ENCODE data around the gene MTG2.

Gene MTG2

DNA sequence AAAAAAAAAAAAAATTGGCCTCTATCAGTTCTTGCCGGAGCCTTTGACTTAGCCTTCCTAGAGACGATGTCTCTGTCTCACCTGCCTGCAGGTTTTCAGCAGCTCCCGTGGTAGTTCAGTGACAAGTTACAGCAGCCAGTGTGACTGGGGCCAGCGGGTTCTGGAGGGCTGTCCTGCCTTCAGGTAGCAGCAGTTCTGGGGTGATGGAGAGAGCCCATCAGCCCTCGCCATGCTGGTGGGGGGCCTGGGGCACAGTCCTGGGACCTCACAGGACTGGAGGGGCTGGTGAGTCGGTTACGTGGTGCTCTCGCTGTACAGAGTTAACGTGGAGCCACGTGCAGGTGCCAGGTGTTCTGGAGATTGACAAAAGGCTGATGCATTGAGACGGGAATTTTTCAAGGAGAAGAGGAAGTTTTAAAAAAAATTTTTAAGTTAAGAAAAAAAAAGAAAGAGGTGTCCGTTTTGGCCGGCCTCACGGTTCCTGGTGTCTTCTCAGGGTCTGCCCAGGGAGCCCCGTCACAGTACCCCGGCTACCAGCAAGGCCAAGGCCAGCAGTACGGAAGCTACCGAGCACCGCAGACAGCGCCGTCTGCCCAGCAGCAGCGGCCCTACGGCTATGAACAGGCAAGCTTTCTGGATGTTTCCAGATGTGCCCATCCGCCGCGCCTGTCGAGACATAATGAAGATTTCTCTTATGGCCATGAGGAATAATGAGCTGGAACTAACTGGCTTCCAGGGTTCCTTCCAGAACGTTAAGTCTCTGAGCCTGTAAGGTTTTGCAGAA is 8.6 kb upstream of the MTG2 start:
- no peaks in the 10 kb centered on the region for H3K27me3 ChIP-seq (ENCODE audit: control insufficient read depth, insufficient read depth, low read length)
- H3K27ac ChIP-seq (ENCODE audit: low read length) = no peak overlapping the region
- DNase-seq (ENCODE audit: low read depth, low spot score) = no peak
- peaks cover 10% of the 10 kb centered on the region for H3K36me3 ChIP-seq (ENCODE audit: control insufficient read depth, insufficient read depth, low read length)
- no peaks in the 10 kb centered on the region; the same call in 1 of the 2 replicates for H3K4me1 ChIP-seq (ENCODE audit: control insufficient read depth, insufficient read depth, low read length)
- no peak overlapping the region for H3K4me3 ChIP-seq (ENCODE audit: low read length)
- 100% methylated on average over 3 of the region's 28 CpGs for WGBS (ENCODE audit: insufficient coverage, insufficient read length)
- no peaks in the 10 kb centered on the region for H3K9me3 ChIP-seq (ENCODE audit: control insufficient read depth, insufficient read depth, low read length)

DNA sequence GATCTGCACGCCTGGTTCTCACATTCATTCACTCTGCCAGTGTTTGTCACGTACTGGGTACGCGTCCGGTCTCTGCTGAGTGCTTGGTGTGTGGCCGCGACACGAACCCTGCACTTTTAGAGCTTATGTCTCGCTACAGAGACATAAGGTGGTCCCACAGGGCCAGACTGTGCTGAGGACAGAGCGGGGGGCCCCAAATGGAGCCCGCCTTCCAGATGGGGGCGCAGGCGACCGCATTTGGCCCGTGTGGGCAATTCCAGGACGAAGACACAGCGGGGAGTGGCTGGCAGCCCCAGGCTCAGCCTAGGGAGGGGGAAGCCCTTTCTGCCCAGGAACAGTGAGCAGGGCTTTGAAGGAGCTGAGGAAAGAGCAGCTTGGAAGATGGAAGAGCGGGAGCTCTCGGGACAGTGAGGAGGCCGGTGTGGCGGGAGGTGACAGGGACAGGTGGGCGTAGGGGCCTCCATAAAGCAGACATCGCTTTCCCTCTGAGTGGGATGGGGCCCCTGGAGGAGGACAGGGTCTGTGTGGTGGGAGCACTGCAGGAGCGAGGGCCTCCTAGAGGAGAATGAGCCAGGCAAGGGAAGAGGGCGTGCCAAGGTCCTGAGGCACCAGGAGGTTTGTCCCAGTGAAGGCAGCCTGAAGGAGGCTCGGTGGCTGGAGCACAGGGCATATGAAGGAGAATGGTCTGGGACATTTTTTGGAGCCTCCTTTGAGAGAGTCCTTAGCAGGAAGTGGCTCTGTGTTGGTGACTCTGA is 7.8 kb upstream of the MTG2 start:
- WGBS (ENCODE audit: insufficient coverage, insufficient read length) = no CpG with 5 or more reads among the region's 26 CpGs
- peaks cover 7% of the 10 kb centered on the region for H3K36me3 ChIP-seq (ENCODE audit: control insufficient read depth, insufficient read depth, low read length)

DNA sequence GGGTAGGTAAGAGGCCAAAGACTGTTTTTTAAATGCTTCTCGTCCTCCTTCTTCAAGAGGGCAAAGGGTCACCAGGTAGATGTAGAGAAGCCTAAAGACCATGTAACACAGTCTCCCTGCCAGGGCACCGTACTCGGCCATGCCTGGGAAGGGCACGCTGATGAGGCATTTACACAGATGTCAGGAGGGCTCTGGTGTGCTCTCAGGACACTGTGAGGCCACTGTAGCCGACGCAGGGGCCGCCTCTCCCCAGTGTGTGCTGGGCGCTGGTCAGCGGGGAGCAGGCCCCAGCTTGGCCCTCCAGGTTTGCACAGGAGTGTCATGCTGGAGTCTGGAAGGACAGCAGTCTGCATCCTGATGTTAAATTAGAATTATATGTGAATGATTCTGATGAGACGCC is 7.1 kb upstream of the MTG2 start:
- H3K36me3 ChIP-seq (ENCODE audit: control insufficient read depth, insufficient read depth, low read length) = peaks cover 7% of the 10 kb centered on the region
- no peaks in the 10 kb centered on the region for H3K27me3 ChIP-seq (ENCODE audit: control insufficient read depth, insufficient read depth, low read length)
- no peak for DNase-seq (ENCODE audit: low read depth, low spot score)
- H3K9me3 ChIP-seq (ENCODE audit: control insufficient read depth, insufficient read depth, low read length) = no peaks in the 10 kb centered on the region
- no peak overlapping the region for H3K4me3 ChIP-seq (ENCODE audit: low read length)
- H3K4me1 ChIP-seq (ENCODE audit: control insufficient read depth, insufficient read depth, low read length) = no peaks in the 10 kb centered on the region; the same call in 1 of the 2 replicates
- no peak overlapping the region for H3K27ac ChIP-seq (ENCODE audit: low read length)
- no CpG with 5 or more reads among the region's 10 CpGs for WGBS (ENCODE audit: insufficient coverage, insufficient read length)

More for the DNA sequence above, 7.8 kb upstream of the MTG2 start:
- DNase-seq (ENCODE audit: low read depth, low spot score) = no peak
- no peaks in the 10 kb centered on the region for H3K27me3 ChIP-seq (ENCODE audit: control insufficient read depth, insufficient read depth, low read length)
- H3K4me3 ChIP-seq (ENCODE audit: low read length) = no peak overlapping the region
- no peaks in the 10 kb centered on the region for H3K9me3 ChIP-seq (ENCODE audit: control insufficient read depth, insufficient read depth, low read length)
- H3K27ac ChIP-seq (ENCODE audit: low read length) = no peak overlapping the region
- H3K4me1 ChIP-seq (ENCODE audit: control insufficient read depth, insufficient read depth, low read length) = no peaks in the 10 kb centered on the region; the same call in 1 of the 2 replicates

DNA sequence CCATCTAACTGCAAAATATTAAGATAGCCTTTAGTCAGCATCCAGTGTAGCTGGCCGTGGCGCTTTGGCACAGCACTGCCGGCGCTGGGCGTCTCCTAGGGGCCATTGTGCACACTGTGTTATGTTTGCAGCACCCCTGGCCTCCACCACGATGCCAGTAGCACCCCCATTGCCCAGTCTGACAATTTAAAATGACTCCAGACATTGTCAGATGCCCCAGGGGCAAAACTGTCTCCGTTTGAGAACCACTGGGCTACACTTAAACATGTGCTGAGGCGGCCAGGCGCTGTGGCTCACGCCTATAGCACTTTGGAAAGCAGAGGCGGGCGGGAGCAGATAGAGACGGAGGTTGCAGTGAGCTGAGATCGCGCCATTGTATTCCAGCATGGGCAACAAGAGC is 6.0 kb upstream of the MTG2 start:
- no peak overlapping the region for H3K27ac ChIP-seq (ENCODE audit: low read length)
- H3K27me3 ChIP-seq (ENCODE audit: control insufficient read depth, insufficient read depth, low read length) = no peaks in the 10 kb centered on the region
- H3K36me3 ChIP-seq (ENCODE audit: control insufficient read depth, insufficient read depth, low read length) = peaks cover 7% of the 10 kb centered on the region
- H3K4me3 ChIP-seq (ENCODE audit: low read length) = no peak overlapping the region
- H3K9me3 ChIP-seq (ENCODE audit: control insufficient read depth, insufficient read depth, low read length) = no peaks in the 10 kb centered on the region
- H3K4me1 ChIP-seq (ENCODE audit: control insufficient read depth, insufficient read depth, low read length) = no peaks in the 10 kb centered on the region; the same call in 1 of the 2 replicates
- DNase-seq (ENCODE audit: low read depth, low spot score) = no peak
- WGBS (ENCODE audit: insufficient coverage, insufficient read length) = no CpG with 5 or more reads among the region's 15 CpGs

DNA sequence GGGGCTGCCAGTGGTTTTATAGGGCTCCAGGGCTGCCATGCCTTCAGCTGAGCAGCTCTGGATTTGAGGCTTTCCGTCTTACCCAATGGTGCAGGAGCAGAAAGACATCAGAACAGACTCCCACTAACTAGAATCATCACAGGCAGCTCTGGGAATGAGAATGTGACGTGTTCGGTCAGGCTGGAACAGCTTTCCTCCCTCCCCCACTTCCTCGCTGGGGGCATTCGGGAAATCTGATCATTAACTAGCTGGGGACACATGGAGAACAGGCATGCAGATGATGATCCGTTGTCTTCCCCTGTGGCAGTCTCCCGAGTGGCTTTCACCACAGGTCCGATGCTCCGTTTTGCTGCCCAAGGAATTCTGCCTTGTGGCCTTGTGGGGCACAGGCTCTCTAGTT is 5.5 kb upstream of the MTG2 start:
- WGBS (ENCODE audit: insufficient coverage, insufficient read length) = no CpG with 5 or more reads among the region's 9 CpGs
- H3K9me3 ChIP-seq (ENCODE audit: control insufficient read depth, insufficient read depth, low read length) = no peaks in the 10 kb centered on the region
- no peak overlapping the region for H3K27ac ChIP-seq (ENCODE audit: low read length)
- H3K4me3 ChIP-seq (ENCODE audit: low read length) = no peak overlapping the region
- H3K4me1 ChIP-seq (ENCODE audit: control insufficient read depth, insufficient read depth, low read length) = no peaks in the 10 kb centered on the region; the same call in 1 of the 2 replicates
- no peaks in the 10 kb centered on the region for H3K27me3 ChIP-seq (ENCODE audit: control insufficient read depth, insufficient read depth, low read length)
- DNase-seq (ENCODE audit: low read depth, low spot score) = no peak
- H3K36me3 ChIP-seq (ENCODE audit: control insufficient read depth, insufficient read depth, low read length) = peaks cover 7% of the 10 kb centered on the region

DNA sequence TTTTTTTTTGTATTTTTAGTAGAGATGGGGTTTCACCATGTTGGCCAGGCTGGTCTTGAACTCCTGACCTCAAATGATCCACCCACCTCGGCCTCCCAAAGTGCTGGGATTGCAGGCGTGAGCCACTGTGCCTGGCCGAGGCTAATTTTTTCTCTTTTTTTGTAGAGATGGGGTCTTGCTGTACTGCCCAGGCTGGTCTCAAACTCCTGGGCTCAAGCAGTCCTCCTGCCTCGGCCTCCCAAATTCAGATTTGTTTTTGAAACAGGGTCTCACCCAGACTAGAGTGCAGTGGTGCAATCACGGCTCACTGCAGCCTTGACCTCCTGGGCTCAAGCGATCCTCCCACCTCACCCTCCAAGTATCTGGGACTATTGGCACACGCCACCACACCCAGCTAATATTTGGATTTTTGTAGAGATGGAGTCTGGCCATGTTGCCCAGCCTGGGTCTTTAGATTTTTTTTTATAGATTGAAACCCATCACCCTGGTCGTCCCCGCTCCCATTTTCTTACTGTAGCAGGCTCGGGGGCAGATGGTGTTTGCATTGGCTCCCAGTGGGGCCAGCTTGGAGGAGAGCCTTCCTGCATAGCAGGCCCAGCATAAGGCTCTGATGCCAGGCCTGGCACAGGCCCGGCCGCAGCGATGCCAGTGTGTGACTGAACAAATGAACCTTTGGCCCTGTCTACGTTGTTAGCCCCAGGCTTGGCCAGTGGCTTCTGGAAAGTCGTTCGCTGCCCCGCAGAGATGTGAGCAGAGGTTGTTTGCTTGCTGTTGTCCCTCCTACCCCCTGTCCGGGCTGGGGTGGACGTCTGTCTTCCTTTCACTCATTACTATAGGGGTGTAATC is 4.3 kb upstream of the MTG2 start:
- WGBS (ENCODE audit: insufficient coverage, insufficient read length) = no CpG with 5 or more reads among the region's 19 CpGs
- H3K36me3 ChIP-seq (ENCODE audit: control insufficient read depth, insufficient read depth, low read length) = peaks cover 7% of the 10 kb centered on the region
- H3K9me3 ChIP-seq (ENCODE audit: control insufficient read depth, insufficient read depth, low read length) = no peaks in the 10 kb centered on the region
- no peak overlapping the region for H3K4me3 ChIP-seq (ENCODE audit: low read length)
- no peak for DNase-seq (ENCODE audit: low read depth, low spot score)
- H3K4me1 ChIP-seq (ENCODE audit: control insufficient read depth, insufficient read depth, low read length) = no peaks in the 10 kb centered on the region
- no peaks in the 10 kb centered on the region for H3K27me3 ChIP-seq (ENCODE audit: control insufficient read depth, insufficient read depth, low read length)
- no peak overlapping the region for H3K27ac ChIP-seq (ENCODE audit: low read length)

DNA sequence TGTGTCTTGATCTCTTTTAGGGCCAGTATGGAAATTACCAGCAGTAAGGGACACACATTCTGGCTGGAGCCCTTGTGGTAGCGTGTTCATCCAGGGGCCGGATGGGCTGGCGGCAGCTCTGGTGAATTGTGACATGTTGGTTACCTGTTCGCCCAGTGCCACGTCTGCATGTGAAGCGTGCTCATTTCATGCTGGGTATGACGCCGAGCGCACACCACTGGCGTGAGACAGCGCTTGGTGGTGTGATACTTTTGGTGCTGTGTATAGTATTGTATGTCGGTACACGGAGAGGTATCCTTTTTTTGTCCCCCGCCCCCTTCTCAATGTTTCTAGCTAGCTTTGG is 3.7 kb upstream of the MTG2 start:
- Histone ChIP-seq H3K27me3 (ENCODE audit: control insufficient read depth, insufficient read depth, low read length) (no peaks in the 10 kb centered on the region), H3K27ac (ENCODE audit: low read length) (no peak overlapping the region), H3K4me1 (ENCODE audit: control insufficient read depth, insufficient read depth, low read length) (no peaks in the 10 kb centered on the region), H3K4me3 (ENCODE audit: low read length) (no peak overlapping the region), H3K9me3 (ENCODE audit: control insufficient read depth, insufficient read depth, low read length) (no peaks in the 10 kb centered on the region), H3K36me3 (ENCODE audit: control insufficient read depth, insufficient read depth, low read length) (peaks cover 7% of the 10 kb centered on the region)
- no CpG with 5 or more reads among the region's 14 CpGs for WGBS (ENCODE audit: insufficient coverage, insufficient read length)
- DNase-seq (ENCODE audit: low read depth, low spot score) = no peak

DNA sequence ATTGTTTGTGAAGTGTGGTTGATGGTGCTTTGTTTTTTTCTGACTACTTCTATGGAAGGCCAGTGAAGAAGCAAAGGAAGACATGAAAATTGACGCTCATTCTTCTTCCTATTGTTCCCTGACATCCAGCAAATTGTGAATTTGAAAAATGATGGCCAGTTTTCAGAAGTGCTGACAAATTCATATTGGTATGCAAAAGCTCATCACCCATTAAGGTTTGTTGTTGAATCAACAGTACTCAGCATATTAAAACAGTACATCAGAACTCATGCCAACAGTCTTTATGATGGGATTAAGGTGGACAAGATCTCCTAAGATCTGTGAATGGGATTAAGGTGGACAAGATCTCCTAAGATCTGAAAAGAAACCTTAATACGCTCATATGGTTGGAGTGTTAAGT is 1.0 kb upstream of the MTG2 start:
- H3K27ac ChIP-seq (ENCODE audit: low read length) = no peak overlapping the region
- no peaks in the 10 kb centered on the region for H3K4me1 ChIP-seq (ENCODE audit: control insufficient read depth, insufficient read depth, low read length)
- no peaks in the 10 kb centered on the region for H3K27me3 ChIP-seq (ENCODE audit: control insufficient read depth, insufficient read depth, low read length)
- no peaks in the 10 kb centered on the region for H3K9me3 ChIP-seq (ENCODE audit: control insufficient read depth, insufficient read depth, low read length)
- peaks cover 7% of the 10 kb centered on the region for H3K36me3 ChIP-seq (ENCODE audit: control insufficient read depth, insufficient read depth, low read length)
- H3K4me3 ChIP-seq (ENCODE audit: low read length) = no peak overlapping the region
- DNase-seq (ENCODE audit: low read depth, low spot score) = no peak
- no CpG with 5 or more reads among the region's 2 CpGs for WGBS (ENCODE audit: insufficient coverage, insufficient read length)

DNA sequence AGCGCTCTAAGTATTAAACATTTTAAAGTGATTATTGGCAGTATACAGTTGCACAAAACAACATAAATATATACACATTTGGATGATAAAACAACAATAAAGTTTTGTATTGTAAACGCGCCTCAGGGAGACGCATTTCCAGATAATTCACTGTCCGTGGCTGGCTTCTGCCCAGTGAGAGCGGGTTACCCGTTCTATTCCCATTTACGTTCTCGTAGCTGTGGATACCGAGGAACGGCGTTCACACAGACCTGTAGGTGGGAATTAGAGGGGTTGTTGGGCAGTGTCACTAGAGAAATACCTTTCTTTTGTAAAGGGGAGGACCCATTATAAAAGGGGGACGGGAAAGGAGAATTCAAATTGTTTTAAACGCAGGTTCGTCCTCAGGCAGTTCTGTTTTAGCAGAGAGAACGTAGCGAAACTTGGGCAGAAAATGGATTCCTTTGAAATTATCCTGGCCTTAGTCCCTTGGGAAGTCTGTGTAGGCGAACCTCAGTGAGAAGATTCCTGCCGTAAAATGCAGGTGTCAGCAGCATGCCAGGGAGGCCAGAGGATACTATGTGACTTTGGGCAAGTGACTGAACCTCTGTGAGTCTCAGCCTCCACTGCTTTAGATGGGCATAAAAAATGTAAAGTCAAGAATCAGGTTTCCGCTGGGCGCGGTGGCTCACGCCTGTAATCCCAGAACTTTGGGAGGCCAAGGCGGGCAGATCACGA is 756 bp downstream of the MTG2 start:
- Histone ChIP-seq H3K4me3 (ENCODE audit: low read length) (peak overlapping the region; percentile 96), H3K27ac (ENCODE audit: low read length) (no peak overlapping the region), H3K4me1 (ENCODE audit: control insufficient read depth, insufficient read depth, low read length) (no peaks in the 10 kb centered on the region), H3K27me3 (ENCODE audit: control insufficient read depth, insufficient read depth, low read length) (no peaks in the 10 kb centered on the region), H3K9me3 (ENCODE audit: control insufficient read depth, insufficient read depth, low read length) (no peaks in the 10 kb centered on the region), H3K36me3 (ENCODE audit: control insufficient read depth, insufficient read depth, low read length) (peaks cover 7% of the 10 kb centered on the region)
- no peak for DNase-seq (ENCODE audit: low read depth, low spot score)
- no CpG with 5 or more reads among the region's 25 CpGs for WGBS (ENCODE audit: insufficient coverage, insufficient read length)

DNA sequence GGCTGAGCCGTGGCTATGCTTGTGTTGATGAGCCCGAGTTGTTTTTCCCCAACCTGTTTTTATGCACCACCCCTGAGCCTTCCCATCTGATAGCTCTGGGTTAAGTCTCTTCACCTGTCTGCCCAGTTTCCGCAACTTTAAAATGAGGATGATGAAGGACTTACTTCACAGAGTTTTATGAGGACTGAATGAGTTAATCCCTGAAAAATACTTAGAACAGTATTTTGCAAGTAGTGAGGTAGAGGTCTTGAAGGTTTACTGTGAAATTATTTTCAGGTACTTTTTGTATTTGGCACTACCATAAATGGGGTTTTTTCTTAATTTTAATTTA is 3.2 kb downstream of the MTG2 start:
- no peak for DNase-seq (ENCODE audit: low read depth, low spot score)
- no peaks in the 10 kb centered on the region for H3K27me3 ChIP-seq (ENCODE audit: control insufficient read depth, insufficient read depth, low read length)
- no peaks in the 10 kb centered on the region for H3K36me3 ChIP-seq (ENCODE audit: control insufficient read depth, insufficient read depth, low read length)
- no peak overlapping the region for H3K27ac ChIP-seq (ENCODE audit: low read length)
- no peaks in the 10 kb centered on the region; the same call in 1 of the 2 replicates for H3K4me1 ChIP-seq (ENCODE audit: control insufficient read depth, insufficient read depth, low read length)
- H3K9me3 ChIP-seq (ENCODE audit: control insufficient read depth, insufficient read depth, low read length) = no peaks in the 10 kb centered on the region
- H3K4me3 ChIP-seq (ENCODE audit: low read length) = no peak overlapping the region
- no CpG with 5 or more reads among the region's 3 CpGs for WGBS (ENCODE audit: insufficient coverage, insufficient read length)

All from iPS DF 6.9 (cell line).